Stimulated activated CD4-positive, alpha-beta T cell treated with anti-CD3 and anti-CD28 coated beads, Interleukin-12 subunit alpha, Interleukin-12 subunit beta, amount 100 ng/mL, for 48 hours (primary cell): ENCODE measurements around the gene GFI1.
"Not testable (repeated sequence)": the region's sequence is repeated elsewhere in the genome, so short reads cannot be mapped to it uniquely, and the experiment has no call there.

ENCODE experiments used
- DNase-seq, 3 donors: peaks; one replicate each; pipeline ENCODE4 v3.0.0-alpha.2; 2020; ENCODE audit warnings: low read depth in 2 of 3, low spot score in 1 of 3

GFI1 gene

GRCh38 chr1:92466683-92467352 lies 19.9 kb downstream of the GFI1 start:
- DNase-seq: no peak

GRCh38 chr1:92465256-92465647 lies 21.5 kb downstream of the GFI1 start:
- DNase-seq: no peak

- DNase-seq: no peak
Measured at GRCh38 chr1:92464588-92465255, 22.0 kb downstream of the GFI1 start.

GRCh38 chr1:92461364-92462097 lies 25.2 kb downstream of the GFI1 start:
- DNase-seq: no peak

- DNase-seq: no peak
Measured at GRCh38 chr1:92459871-92460320, 26.8 kb downstream of the GFI1 start.

- DNase-seq: no peak
Measured at GRCh38 chr1:92458146-92458545, 28.6 kb downstream of the GFI1 start.

- no peak for DNase-seq
Measured at GRCh38 chr1:92447976-92448375, 38.7 kb downstream of the GFI1 start.

- DNase-seq: no peak
Measured at GRCh38 chr1:92447033-92447681, 39.6 kb downstream of the GFI1 start.

- DNase-seq: no peak
Measured at GRCh38 chr1:92446546-92446945, 40.2 kb downstream of the GFI1 start.

- DNase-seq: no peak
Measured at GRCh38 chr1:92445865-92446264, 40.9 kb downstream of the GFI1 start.

- no peak for DNase-seq
Measured at GRCh38 chr1:92444351-92444750, 42.4 kb downstream of the GFI1 start.

GRCh38 chr1:92443893-92444292 lies 42.8 kb downstream of the GFI1 start:
- no peak for DNase-seq

GRCh38 chr1:92442351-92442750 lies 44.4 kb downstream of the GFI1 start:
- DNase-seq: no peak

- DNase-seq: no peak
Measured at GRCh38 chr1:92441697-92442342, 44.9 kb downstream of the GFI1 start.

- DNase-seq: no peak
Measured at GRCh38 chr1:92441316-92441696, 45.4 kb downstream of the GFI1 start.

- DNase-seq: no peak
Measured at GRCh38 chr1:92439291-92439690, 47.4 kb downstream of the GFI1 start.

GRCh38 chr1:92434572-92434971 lies 52.2 kb downstream of the GFI1 start:
- DNase-seq: not testable (repeated sequence)

GRCh38 chr1:92430030-92430429 lies 56.7 kb downstream of the GFI1 start:
- no peak for DNase-seq

GRCh38 chr1:92425617-92426016 lies 61.1 kb downstream of the GFI1 start:
- DNase-seq: no peak
